ENCODE measurements around the gene C5orf15. TPM values are rescaled to one million over a fixed set of nuclear protein-coding genes. Genes with fewer than 3 reads are reported as not detected.

C5orf15 gene
- total RNA-seq, 1 experiment from 2014 or later = 28.8 TPM

- no peak overlapping the region for H3K4me3 ChIP-seq (replicated peaks in 1 of 2; ENCODE audit: low read depth in 1 of 2, low read length in 2 of 2)
- no peak overlapping the region for H3K27ac ChIP-seq (ENCODE audit: low read depth, low read length)
- ChIA-PET CTCF (no interaction called here), POLR2A (no interaction called here), RAD21 (ENCODE audit: low non-redundant PET in 1 of 2, low total read pairs in 2 of 2, uncharacterized antibody in 2 of 2, unreplicated experiment in 2 of 2) (no interaction called here)
- H3K9ac ChIP-seq (ENCODE audit: low read length) = no peak overlapping the region
- no peak for DNase-seq (ENCODE audit: low read depth, low spot score)
- H2AFZ ChIP-seq (ENCODE audit: low read depth, low read length, poor library complexity, severe bottlenecking) = no peak overlapping the region
- H3K36me3 ChIP-seq (ENCODE audit: control insufficient read depth in 1 of 2, insufficient read depth in 2 of 2, low read length in 2 of 2) = no peaks in the 10 kb centered on the region
- H3K79me2 ChIP-seq (ENCODE audit: insufficient read depth, low read length) = no peaks in the 10 kb centered on the region
- no peaks in the 10 kb centered on the region for H3K9me3 ChIP-seq (ENCODE audit: control insufficient read depth in 1 of 2, insufficient read depth in 1 of 2, low read depth in 1 of 2, low read length in 2 of 2)
- H3K27me3 ChIP-seq (ENCODE audit: insufficient read depth, low read length) = no peaks in the 10 kb centered on the region
- H3K9me2 ChIP-seq (ENCODE audit: insufficient read depth) = no peaks in the 10 kb centered on the region
- BruUV-seq (replicated peaks) = no TSS peak
- H3K4me1 ChIP-seq (ENCODE audit: control insufficient read depth in 1 of 2, insufficient read depth in 2 of 2, low read length in 2 of 2) = no peaks in the 10 kb centered on the region
- TF ChIP-seq EZH2 (IDR thresholded peaks at IDR 0.05) = no peak
- intact Hi-C loops (cut with micrococcal nuclease) = no loop called here
- no peak for ATAC-seq
- H3K4me2 ChIP-seq (ENCODE audit: low read length) = no peak overlapping the region
- H4K20me1 ChIP-seq (ENCODE audit: insufficient read depth) = no peaks in the 10 kb centered on the region
These were observed 57.9 kb downstream of the C5orf15 start for GRCh38 chr5:133910571-133910970.

GRCh38 chr5:133909603-133910002 lies 58.8 kb downstream of the C5orf15 start:
- intact Hi-C loops (cut with micrococcal nuclease) = no loop called here
- H3K27ac ChIP-seq (ENCODE audit: low read depth, low read length) = no peak overlapping the region
- no peaks in the 10 kb centered on the region for H3K9me2 ChIP-seq (ENCODE audit: insufficient read depth)
- no peak overlapping the region for H3K4me3 ChIP-seq (replicated peaks in 1 of 2; ENCODE audit: low read depth in 1 of 2, low read length in 2 of 2)
- ChIA-PET RAD21 (ENCODE audit: low non-redundant PET in 1 of 2, low total read pairs in 2 of 2, uncharacterized antibody in 2 of 2, unreplicated experiment in 2 of 2) (no interaction called here), POLR2A (no interaction called here), CTCF (no interaction called here)
- no peaks in the 10 kb centered on the region for H4K20me1 ChIP-seq (ENCODE audit: insufficient read depth)
- H3K4me1 ChIP-seq (ENCODE audit: control insufficient read depth in 1 of 2, insufficient read depth in 2 of 2, low read length in 2 of 2) = no peaks in the 10 kb centered on the region
- H2AFZ ChIP-seq (ENCODE audit: low read depth, low read length, poor library complexity, severe bottlenecking) = no peak overlapping the region
- no peaks in the 10 kb centered on the region for H3K27me3 ChIP-seq (ENCODE audit: insufficient read depth, low read length)
- ATAC-seq = no peak
- H3K4me2 ChIP-seq (ENCODE audit: low read length) = no peak overlapping the region
- H3K9me3 ChIP-seq (ENCODE audit: control insufficient read depth in 1 of 2, insufficient read depth in 1 of 2, low read depth in 1 of 2, low read length in 2 of 2) = no peaks in the 10 kb centered on the region
- no peak for DNase-seq (ENCODE audit: low read depth, low spot score)
- no TSS peak for BruUV-seq (replicated peaks)
- no peaks in the 10 kb centered on the region for H3K79me2 ChIP-seq (ENCODE audit: insufficient read depth, low read length)
- no peak overlapping the region for H3K9ac ChIP-seq (ENCODE audit: low read length)
- no peaks in the 10 kb centered on the region for H3K36me3 ChIP-seq (ENCODE audit: control insufficient read depth in 1 of 2, insufficient read depth in 2 of 2, low read length in 2 of 2)
- TF ChIP-seq YY1 (IDR thresholded peaks at IDR 0.05; ENCODE audit: extremely low read depth, insufficient replicate concordance, low read depth, low read length) (no peak), CTCF (IDR thresholded peaks at IDR 0.05 in 2 of 3, conservative IDR thresholded peaks at IDR 0.05 in 1 of 3; ENCODE audit: borderline replicate concordance in 1 of 3, insufficient read depth in 1 of 3, low read depth in 2 of 3, low read length in 2 of 3) (no peak), ZFX (IDR thresholded peaks at IDR 0.05) (no peak), ZBTB33 (IDR thresholded peaks at IDR 0.05; ENCODE audit: extremely low read depth, insufficient replicate concordance, low read length) (no peak), EGR1 (IDR thresholded peaks at IDR 0.05; ENCODE audit: low read depth) (no peak), TCF7L2 (IDR thresholded peaks at IDR 0.05; ENCODE audit: borderline replicate concordance, extremely low read depth, insufficient read depth, insufficient read length) (no peak), ATF3 (IDR thresholded peaks at IDR 0.05) (no peak), POLR2A (IDR thresholded peaks at IDR 0.05; ENCODE audit: borderline replicate concordance, extremely low read depth, insufficient read depth, insufficient read length) (no peak), SRF (IDR thresholded peaks at IDR 0.05; ENCODE audit: low read depth) (no peak), EZH2phosphoT487 (IDR thresholded peaks at IDR 0.05; ENCODE audit: borderline replicate concordance) (no peak), MAX (IDR thresholded peaks at IDR 0.05) (no peak), CEBPB (IDR thresholded peaks at IDR 0.05; ENCODE audit: low read depth) (no peak), CBX3 (IDR thresholded peaks at IDR 0.05; ENCODE audit: low read depth) (no peak), EZH2 (IDR thresholded peaks at IDR 0.05) (no peak)

Data from HCT116 (cell line).